Activated CD8-positive, alpha-beta memory T cell treated with anti-CD3 and anti-CD28 coated beads, Interleukin-2, amount 50 U/mL, for 24 hours (primary cell): ENCODE results near the gene PCDH1.

Experiments
- DNase-seq: peaks from one replicate; pipeline ENCODE4 v3.0.0-alpha.2; 2020; ENCODE audit errors: extremely low read depth

The PCDH1 gene

GRCh38 chr5:141873933-141874261, 4.3 kb downstream of the PCDH1 start:
- no peak for DNase-seq

GRCh38 chr5:141872496-141873356, 5.5 kb downstream of the PCDH1 start:
- no peak for DNase-seq

- no peak for DNase-seq
Observed at GRCh38 chr5:141871870-141872269, 6.3 kb downstream of the PCDH1 start.

GRCh38 chr5:141870871-141871270, 7.3 kb downstream of the PCDH1 start:
- no peak for DNase-seq

- DNase-seq: no peak
Observed at GRCh38 chr5:141870228-141870627, 8.0 kb downstream of the PCDH1 start.

GRCh38 chr5:141869514-141869913, 8.7 kb downstream of the PCDH1 start:
- DNase-seq: no peak

GRCh38 chr5:141869040-141869439, 9.2 kb downstream of the PCDH1 start:
- DNase-seq: no peak

GRCh38 chr5:141868541-141868940, 9.7 kb downstream of the PCDH1 start:
- DNase-seq: no peak

GRCh38 chr5:141867651-141868050, 10.6 kb downstream of the PCDH1 start:
- DNase-seq: no peak

- DNase-seq: no peak
Observed at GRCh38 chr5:141867139-141867538, 11.1 kb downstream of the PCDH1 start.

GRCh38 chr5:141866096-141866495, 12.1 kb downstream of the PCDH1 start:
- DNase-seq: no peak

GRCh38 chr5:141865406-141865805, 12.8 kb downstream of the PCDH1 start:
- no peak for DNase-seq

- DNase-seq: no peak
Observed at GRCh38 chr5:141864371-141865370, 13.5 kb downstream of the PCDH1 start.

- DNase-seq: no peak
Observed at GRCh38 chr5:141863569-141864178, 14.5 kb downstream of the PCDH1 start.

GRCh38 chr5:141862936-141863543, 15.2 kb downstream of the PCDH1 start:
- DNase-seq: no peak

GRCh38 chr5:141861194-141861593, 17.0 kb downstream of the PCDH1 start:
- DNase-seq: no peak

- no peak for DNase-seq
Observed at GRCh38 chr5:141858079-141858765, 20.0 kb downstream of the PCDH1 start.

GRCh38 chr5:141857226-141857625, 21.0 kb downstream of the PCDH1 start:
- no peak for DNase-seq

GRCh38 chr5:141856037-141856790, 22.0 kb downstream of the PCDH1 start:
- no peak for DNase-seq

- no peak for DNase-seq
Observed at GRCh38 chr5:141855265-141856036, 22.8 kb downstream of the PCDH1 start.
